Endothelial cell of umbilical vein (primary cell): ENCODE data around the gene STAB2. TPM values are rescaled to one million over a fixed set of nuclear protein-coding genes. Genes with fewer than 3 reads are reported as not detected.

Experiments
- BruUV-seq: library from RNA; stranded (reverse); fragments of 400-500 nt; replicated peaks from 2 replicates; lab custom pipeline; 2021; lab: Mats Ljungman, UMichigan
- CTCF ChIA-PET: fragments of 300-600, 350-600 bp; sonication (Branson Sonifier 250); formaldehyde crosslinking; loops from one replicate; lab custom pipeline; 2021; ENCODE audit warnings: antibody characterized with exemption, inconsistent platforms; lab: Charles Lee
- POLR2A ChIA-PET: fragments of 300-600, 350-600 bp; sonication (Branson Sonifier 250); formaldehyde crosslinking; loops from one replicate; lab custom pipeline; 2021; ENCODE audit warnings: antibody characterized with exemption, inconsistent platforms; lab: Charles Lee
- DNase-seq: peaks from one replicate; pipeline ENCODE4 v3.0.0-alpha.2; 2011; ENCODE audit warnings: low read depth, low spot score
- FAIRE-seq: peaks from 2 replicates; lab custom pipeline; 2011; peaks lifted over from hg19 to GRCh38; lab: Jason Lieb, UNC
- H2AFZ ChIP-seq: 2 replicates; pipeline ENCODE4 v1.6.0; 2012; ENCODE audit warnings: low read depth, low read length, control low read depth, inconsistent platforms
- H3K27ac ChIP-seq: 2 replicates; pipeline ENCODE4 v1.5.1; 2011; ENCODE audit warnings: low read depth, mild to moderate bottlenecking, control low read depth, low read length, moderate library complexity; ENCODE audit not compliant: insufficient read depth
- H3K27me3 ChIP-seq, 2 experiments: 2 replicates each; pipeline versions ENCODE4 v1.6.0 to v1.6.1; 2011; ENCODE audit warnings: low read length in 2 of 2, mixed read lengths in 1 of 2; ENCODE audit not compliant: control insufficient read depth in 2 of 2, insufficient read depth in 2 of 2
- H3K36me3 ChIP-seq, 2 experiments: 2 replicates in 1 of 2; 3 replicates in 1 of 2; pipeline ENCODE4 v1.5.1; 2011; ENCODE audit warnings: low read length in 2 of 2, mild to moderate bottlenecking in 1 of 2, moderate library complexity in 1 of 2; ENCODE audit not compliant: control insufficient read depth in 2 of 2, insufficient read depth in 2 of 2; ENCODE audit errors: extremely low read depth in 1 of 2
- H3K4me1 ChIP-seq: 3 replicates; pipeline ENCODE4 v1.5.1; 2011; ENCODE audit warnings: mild to moderate bottlenecking, low read length; ENCODE audit not compliant: control insufficient read depth, insufficient read depth; ENCODE audit errors: extremely low read depth
- H3K4me2 ChIP-seq: 2 replicates; pipeline ENCODE4 v1.6.1; 2011; ENCODE audit warnings: low read length, control low read depth, mixed read lengths; ENCODE audit not compliant: insufficient read depth
- H3K4me3 ChIP-seq, 3 experiments: fragments of 200-600 bp in 1 of 3; sonication (generic), shearing (Covaris generic) in 1 of 3; replicated peaks in 1 of 3; 2 replicates each; pipeline ENCODE4 v1.5.1; 2011 to 2016; ENCODE audit warnings: control low read depth in 3 of 3, low read length in 3 of 3, mild to moderate bottlenecking in 2 of 3, inconsistent platforms in 1 of 3, low read depth in 1 of 3, moderate library complexity in 1 of 3; ENCODE audit not compliant: insufficient read depth in 1 of 3
- H3K79me2 ChIP-seq: 2 replicates; pipeline ENCODE4 v1.6.0; 2012; ENCODE audit warnings: low read length, inconsistent platforms; ENCODE audit not compliant: control insufficient read depth, insufficient read depth
- H3K9ac ChIP-seq: replicated peaks from 2 replicates; pipeline ENCODE3; 2011; ENCODE audit warnings: low read length, control low read depth; ENCODE audit not compliant: insufficient read depth; ENCODE audit errors: extremely low read depth
- H3K9me1 ChIP-seq: replicated peaks from 3 replicates; pipeline ENCODE4 v1.6.0; 2011; ENCODE audit warnings: mild to moderate bottlenecking, low read length; ENCODE audit not compliant: control insufficient read depth, insufficient read depth; ENCODE audit errors: extremely low read depth
- H3K9me3 ChIP-seq: replicated peaks from 2 replicates; pipeline ENCODE4 v1.5.1; 2012; ENCODE audit warnings: low read length, inconsistent platforms; ENCODE audit not compliant: control insufficient read depth, insufficient read depth
- H4K20me1 ChIP-seq: replicated peaks from 2 replicates; pipeline ENCODE3; 2011; ENCODE audit warnings: mild to moderate bottlenecking, low read length; ENCODE audit not compliant: control insufficient read depth, insufficient read depth; ENCODE audit errors: extremely low read depth
- CTCF ChIP-seq, 2 donors: IDR thresholded peaks; 1 replicate in 1 of 2; 2 replicates in 1 of 2; pipeline ENCODE4 v1.5.1; 2011; ENCODE audit warnings: low read length in 2 of 2, mild to moderate bottlenecking in 2 of 2, moderate library complexity in 2 of 2, control low read depth in 1 of 2, inconsistent platforms in 1 of 2, low read depth in 1 of 2; ENCODE audit not compliant: insufficient read depth in 1 of 2; ENCODE audit errors: extremely low read depth in 1 of 2
- EZH2 ChIP-seq: IDR thresholded peaks from 2 replicates; pipeline ENCODE4 v1.6.1; 2012; ENCODE audit warnings: borderline replicate concordance, low read depth, mild to moderate bottlenecking, moderate library complexity, low read length, inconsistent platforms; ENCODE audit not compliant: severe bottlenecking
- FOS ChIP-seq: IDR thresholded peaks from 2 replicates; pipeline ENCODE4 v1.6.1; 2011; ENCODE audit warnings: mild to moderate bottlenecking, low read length, moderate library complexity, borderline replicate concordance; ENCODE audit not compliant: insufficient read depth
- GATA2 ChIP-seq: IDR thresholded peaks from 2 replicates; pipeline ENCODE4 v1.7.0; 2011; ENCODE audit warnings: low read depth, mild to moderate bottlenecking, moderate library complexity, mixed read lengths, low read length; ENCODE audit not compliant: insufficient read length, insufficient read depth
- JUN ChIP-seq: IDR thresholded peaks from 2 replicates; pipeline ENCODE4 v1.6.1; 2011; ENCODE audit warnings: borderline replicate concordance, low read depth; ENCODE audit not compliant: insufficient read length, insufficient read depth
- MAX ChIP-seq: IDR thresholded peaks from 2 replicates; pipeline ENCODE4 v1.6.1; 2011; ENCODE audit not compliant: insufficient read depth, insufficient read length
- MYC ChIP-seq: IDR thresholded peaks from one replicate; pipeline ENCODE4 v1.6.1; 2011; ENCODE audit warnings: mild to moderate bottlenecking, low read depth, low read length
- POLR2A ChIP-seq: IDR thresholded peaks from 2 replicates; pipeline ENCODE4 v1.6.1; 2012; ENCODE audit warnings: low read depth, mild to moderate bottlenecking, control low read depth, low read length
- POLR2AphosphoS5 ChIP-seq: IDR thresholded peaks from 2 replicates; pipeline ENCODE4 v1.6.1; 2012; ENCODE audit warnings: low read depth, mild to moderate bottlenecking, control low read depth, low read length, moderate library complexity; ENCODE audit not compliant: insufficient read depth
- dilution Hi-C: fragments of 300-500 bp; cut with MboI; formaldehyde crosslinking; loops from one replicate; pipeline ENCODE4 v1.15.0; 2019; ENCODE audit warnings: low sequenced_read_pairs; ENCODE audit not compliant: extremely low pct_ligation_motif_present
- intact Hi-C: fragments of 100-400 bp; cut with micrococcal nuclease; formaldehyde crosslinking; loops from one replicate; pipeline ENCODE4 v1.10.0; 2022
- polyA plus RNA-seq, 4 experiments: library from polyadenylated mRNA; depleted of rRNA in 3 of 4; stranded (reverse) in 3 of 4; unstranded in 1 of 4; fragments of >200 nt; gene quantifications; 2 replicates each; pipeline versions ENCODE4 v1.2.1 to v1.2.3, GENCODE V29; 2011 to 2012; ENCODE audit warnings: missing spikeins in 1 of 4
- total RNA-seq: library from RNA; stranded (reverse); gene quantifications from 2 replicates; pipeline ENCODE4 v1.2.3, GENCODE V29; 2021

Gene STAB2
- total and polyA plus RNA-seq, 2 donors (not counting 3 experiments of a cell fraction or from before 2014, with no cell fraction given): 0.01 TPM; not detected in 1

GRCh38 chr12:103627189-103627855 is 40.2 kb downstream of the STAB2 start:
- H4K20me1 ChIP-seq: no peaks in the 10 kb centered on the region
- no peak for DNase-seq
- POLR2A ChIA-PET: no interaction called here
- no peaks in the 10 kb centered on the region for H3K79me2 ChIP-seq
- TF ChIP-seq EZH2: no peak
- TF ChIP-seq MYC: no peak
- no peak for TF ChIP-seq POLR2AphosphoS5
- no peak for TF ChIP-seq JUN
- TF ChIP-seq FOS: no peak
- no peak for TF ChIP-seq MAX
- no peak for TF ChIP-seq GATA2
- TF ChIP-seq CTCF (IDR thresholded peaks at IDR 0.05; ENCODE audit: extremely low read depth in 1 of 2, insufficient read depth in 1 of 2, low read depth in 1 of 2, low read length in 2 of 2): no peak
- no peak for TF ChIP-seq POLR2A
- H3K27ac ChIP-seq: no peak overlapping the region
- no peak for FAIRE-seq
- H3K4me2 ChIP-seq: no peak overlapping the region
- dilution Hi-C loops: no loop called here
- BruUV-seq: no TSS peak
- no peaks in the 10 kb centered on the region for H3K27me3 ChIP-seq
- H3K4me1 ChIP-seq: peaks cover 3% of the 10 kb centered on the region
- H3K4me3 ChIP-seq: no peak overlapping the region
- intact Hi-C loops: no loop called here
- no peaks in the 10 kb centered on the region for H3K36me3 ChIP-seq
- no peak overlapping the region for H3K9ac ChIP-seq
- H3K9me1 ChIP-seq: no peaks in the 10 kb centered on the region
- H3K9me3 ChIP-seq: no peaks in the 10 kb centered on the region
- H2AFZ ChIP-seq: no peak overlapping the region
- CTCF ChIA-PET: no interaction called here
